NCI-H2081 (cell line): ENCODE results near the gene NNAT.

ENCODE experiments used
- DNase-seq, 2 experiments: peaks; one replicate each; lab custom pipeline; 2025; lab: John Stamatoyannopoulos, UW

The NNAT gene

GRCh38 chr20:37566590-37567330 lies 45.7 kb downstream of the NNAT start:
- no peak for DNase-seq

DNA sequence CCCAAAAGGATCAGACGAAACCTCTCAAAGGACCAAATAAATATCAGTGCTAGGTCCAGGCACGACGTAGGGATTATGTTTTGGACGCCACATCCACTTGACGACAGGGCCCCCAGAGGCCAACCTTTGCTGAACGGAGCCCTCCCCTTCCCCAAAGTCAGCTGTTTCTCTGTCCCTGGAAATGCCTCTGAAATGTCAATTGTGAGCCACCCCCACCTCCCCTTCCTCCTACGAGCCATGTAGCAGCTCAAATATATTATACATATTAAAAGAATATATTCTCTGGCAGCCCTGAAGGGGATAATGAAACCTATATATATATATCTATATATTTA lies 46.2 kb downstream of the NNAT start:
- DNase-seq, result peak in 1 of 2 experiments; percentile 34

DNA sequence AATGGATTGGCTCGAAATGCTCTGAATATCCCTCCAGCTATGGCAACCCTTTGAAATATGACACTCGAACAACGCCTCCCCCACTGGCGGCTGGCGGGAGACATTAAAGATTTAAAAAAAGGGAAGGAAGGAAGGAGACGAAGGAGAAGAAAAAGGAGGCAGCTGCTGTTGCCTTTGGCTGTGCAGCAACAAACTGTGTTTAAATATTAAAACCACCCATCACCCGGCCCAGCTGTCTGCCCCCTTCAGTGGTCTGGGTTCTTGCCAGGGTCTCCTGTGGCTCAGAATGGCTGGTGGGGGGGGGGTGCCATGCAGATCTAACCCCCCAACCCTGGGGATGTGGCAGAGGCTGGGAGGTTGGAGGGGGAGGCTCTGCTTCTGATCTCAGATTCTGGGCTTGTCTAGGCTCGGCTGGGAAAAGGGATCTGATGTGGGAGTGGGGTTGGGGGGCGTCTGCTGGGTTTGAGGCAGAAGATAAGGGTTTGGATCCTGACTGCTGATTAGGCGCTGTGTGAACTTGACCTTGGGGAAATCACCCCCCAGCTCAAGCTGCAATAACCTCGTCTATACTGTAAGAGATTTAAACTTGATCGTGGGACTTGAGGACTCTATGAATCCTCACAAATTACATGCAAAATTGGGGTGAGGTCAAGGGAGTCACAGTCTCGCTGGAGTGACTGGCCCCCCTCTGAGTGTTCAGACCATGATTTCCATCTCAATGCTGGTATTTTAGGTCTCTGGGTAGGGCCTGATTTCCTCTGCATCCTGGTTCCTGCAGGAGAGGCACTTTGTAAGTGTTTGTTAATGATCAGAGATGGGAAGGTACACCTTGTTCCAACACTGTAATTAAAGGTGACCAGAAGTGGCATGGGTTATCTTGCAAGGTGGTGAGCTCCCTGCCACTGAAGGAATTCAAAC lies 46.9 kb downstream of the NNAT start:
- DNase-seq, result peak in 1 of 2 experiments; percentile 34

DNA sequence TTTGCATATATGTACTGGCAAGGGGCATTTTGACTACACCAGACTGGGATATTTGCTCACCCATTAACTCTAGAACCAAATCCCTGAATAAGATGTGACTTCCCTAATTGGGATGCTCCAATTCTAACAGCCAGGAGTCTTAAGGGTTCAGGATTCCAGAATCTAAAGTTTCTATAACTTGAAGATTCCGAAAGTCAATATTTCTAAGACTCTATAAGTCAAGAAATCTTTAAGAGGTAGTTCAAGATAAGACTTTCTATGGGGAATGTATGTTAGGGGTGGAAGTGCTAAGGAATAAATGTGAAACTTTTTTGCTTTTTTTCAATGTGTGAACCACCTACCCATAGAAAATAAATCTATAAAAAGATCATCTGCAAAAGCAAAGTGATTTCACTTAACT lies 49.4 kb downstream of the NNAT start:
- no peak for DNase-seq

DNA sequence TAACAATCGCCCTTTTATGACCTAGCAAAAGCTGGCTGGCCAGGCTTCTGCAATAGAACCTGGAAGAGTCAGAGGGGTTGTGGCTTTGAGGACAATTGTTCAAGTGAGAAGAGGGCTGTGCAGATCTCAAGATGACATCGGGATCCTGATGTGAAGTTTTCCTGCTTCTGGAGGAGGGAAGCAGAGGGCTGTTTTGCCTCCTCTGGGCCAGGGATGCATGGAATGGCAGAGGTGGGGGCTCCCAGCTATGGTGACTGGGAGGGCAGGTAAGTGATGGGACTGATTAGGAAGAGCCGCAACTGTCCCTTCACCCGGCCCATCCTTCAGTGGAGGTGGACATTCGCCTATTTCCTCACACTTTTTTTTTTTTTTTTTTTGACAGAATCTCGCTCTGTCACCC lies 50.0 kb downstream of the NNAT start:
- no peak for DNase-seq
